Measurements from ENCODE around the gene LIN52. TPM values are rescaled to one million over a fixed set of nuclear protein-coding genes. Genes with fewer than 3 reads are reported as not detected.

LIN52 gene
- total and polyA plus RNA-seq, 8 donors: 10.1 to 16.7 (median 15.4) TPM

GRCh38 chr14:74217672-74218448 is 133.1 kb downstream of the LIN52 start:
- Histone ChIP-seq H3K4me1 (peaks cover 0 to 7% of the 10 kb centered on the region in 2 donors), H3K36me3 (no peaks in the 10 kb centered on the region), H3K4me3 (peak overlapping the region in 1 of 2 donors; percentile 16), H3K9me3 (no peaks in the 10 kb centered on the region), H3K27ac (no peak overlapping the region), H3K27me3 (peaks cover 4 to 49% of the 10 kb centered on the region in 2 donors)
- DNase-seq (peak in 3 of 4 donors; percentile 60 to 94 (median 73)), ATAC-seq (peak; percentile 98)
- intact Hi-C loops (cut with DNase I): no loop called here
- TF ChIP-seq CTCF (IDR thresholded peaks at IDR 0.05): peak; percentile 90 to 95

- intact Hi-C loops (cut with DNase I): no loop called here
- DNase-seq (peak in 1 of 4 donors; percentile 0), ATAC-seq (no peak)
- Histone ChIP-seq H3K27me3 (peaks cover 4 to 49% of the 10 kb centered on the region in 2 donors), H3K36me3 (no peaks in the 10 kb centered on the region), H3K4me3 (no peak overlapping the region), H3K9me3 (no peaks in the 10 kb centered on the region), H3K27ac (no peak overlapping the region), H3K4me1 (peaks cover 0 to 7% of the 10 kb centered on the region in 2 donors)
- no peak for TF ChIP-seq CTCF (IDR thresholded peaks at IDR 0.05)
These were observed 133.7 kb downstream of the LIN52 start for GRCh38 chr14:74218462-74218861.

DNA sequence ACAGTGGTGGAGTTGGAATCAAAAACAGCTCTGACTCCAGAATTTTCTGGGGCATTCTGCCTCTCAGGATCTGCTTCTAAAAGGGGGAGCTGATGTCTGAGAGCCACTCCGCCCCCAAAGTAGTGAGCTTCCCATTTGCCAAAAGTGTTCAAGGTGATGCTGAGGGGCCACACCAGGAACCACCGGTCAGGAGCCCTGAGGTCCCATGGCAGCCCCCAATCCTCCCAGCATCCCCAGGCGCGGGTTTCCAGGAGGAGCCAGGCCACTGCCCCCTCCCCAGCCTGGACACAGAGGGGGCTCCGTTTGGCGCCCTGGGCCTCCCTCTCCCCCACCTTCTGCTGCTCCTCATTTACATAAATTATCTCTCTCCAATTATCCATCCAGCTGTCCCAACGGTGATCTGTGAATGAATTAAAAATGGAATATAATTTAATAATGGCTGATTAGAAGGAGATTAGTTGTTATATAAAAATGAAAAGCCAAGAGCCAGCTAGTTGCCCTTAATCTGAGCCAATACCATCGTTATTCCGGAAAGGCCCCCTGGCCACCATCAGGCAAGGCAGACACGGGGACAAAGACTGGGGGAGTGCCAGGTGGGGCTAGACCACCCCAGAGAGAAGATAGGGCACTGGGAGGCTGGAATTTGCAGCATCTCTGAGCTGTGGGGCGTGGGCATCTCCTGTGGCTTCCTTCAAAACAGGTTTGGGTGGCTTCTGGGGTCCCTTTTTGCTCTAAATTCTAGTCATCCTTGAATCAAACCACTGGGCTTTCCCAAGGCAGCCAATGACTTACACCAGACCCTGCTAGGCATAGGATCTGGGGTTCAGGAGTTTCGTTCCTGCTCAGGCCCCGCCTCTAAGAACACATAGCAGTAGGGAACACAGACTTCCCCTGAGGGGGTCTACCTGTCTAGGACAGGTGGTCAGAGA is 134.8 kb downstream of the LIN52 start:
- Histone ChIP-seq H3K27ac (no peak overlapping the region), H3K9me3 (no peaks in the 10 kb centered on the region), H3K27me3 (peaks cover 4 to 59% of the 10 kb centered on the region in 2 donors), H3K4me1 (peaks cover 0 to 7% of the 10 kb centered on the region in 2 donors), H3K36me3 (no peaks in the 10 kb centered on the region), H3K4me3 (no peak overlapping the region)
- no peak for TF ChIP-seq CTCF (IDR thresholded peaks at IDR 0.05)
- ATAC-seq (no peak), DNase-seq (no peak)
- intact Hi-C loops (cut with DNase I): no loop called here

DNA sequence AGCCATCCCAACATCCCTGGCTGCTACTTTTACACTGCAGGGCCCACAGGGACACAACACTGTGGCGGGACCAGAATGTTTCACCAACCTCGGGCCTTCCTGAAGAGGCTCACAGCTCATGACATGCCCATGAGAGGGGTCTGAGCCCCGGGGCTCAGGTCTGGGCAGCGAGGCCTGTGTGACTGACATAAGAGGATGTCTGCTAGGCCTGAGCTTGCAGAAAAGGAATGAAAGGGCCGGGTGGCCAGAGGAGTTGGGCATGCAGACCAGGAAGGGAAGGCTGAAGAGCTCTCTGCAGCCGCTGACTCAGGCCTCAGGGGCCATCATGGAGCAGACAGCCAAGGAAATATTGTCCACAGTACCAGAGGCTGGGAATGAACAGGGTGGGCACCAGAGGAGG is 136.2 kb downstream of the LIN52 start:
- no peaks in the 10 kb centered on the region for H3K36me3 ChIP-seq
- TF ChIP-seq CTCF (IDR thresholded peaks at IDR 0.05): no peak
- H3K4me3 ChIP-seq: no peak overlapping the region
- no peak for DNase-seq
- intact Hi-C loops (cut with DNase I): no loop called here
- H3K4me1 ChIP-seq: peaks cover 0 to 7% of the 10 kb centered on the region in 2 donors
- no peak overlapping the region for H3K27ac ChIP-seq
- peak; percentile 11 for ATAC-seq
- H3K9me3 ChIP-seq: no peaks in the 10 kb centered on the region
- peaks cover 4 to 60% of the 10 kb centered on the region in 2 donors for H3K27me3 ChIP-seq

DNA sequence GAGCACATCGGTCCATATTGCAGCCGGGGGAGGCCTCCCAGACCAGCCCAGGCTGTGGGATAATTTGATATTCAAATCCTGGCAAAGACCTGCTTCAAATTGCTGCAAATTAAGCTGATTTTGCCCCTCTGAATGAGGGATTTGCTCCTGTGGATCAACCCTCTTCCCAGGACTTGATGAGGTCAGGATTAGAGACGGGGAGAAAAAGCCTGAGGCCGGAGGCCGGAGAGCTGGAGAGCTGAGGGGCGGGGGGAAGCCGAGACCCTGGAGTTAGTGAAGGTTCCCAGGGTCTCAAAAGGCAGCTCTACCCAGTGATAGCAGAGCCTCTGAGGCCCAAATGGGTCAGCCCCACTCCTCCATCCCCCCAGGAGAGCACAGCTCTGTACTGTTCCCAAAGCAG is 137.0 kb downstream of the LIN52 start:
- no peaks in the 10 kb centered on the region for H3K36me3 ChIP-seq
- H3K9me3 ChIP-seq: no peaks in the 10 kb centered on the region
- no peak overlapping the region for H3K27ac ChIP-seq
- peaks cover 0 to 7% of the 10 kb centered on the region in 2 donors for H3K4me1 ChIP-seq
- no peak for TF ChIP-seq CTCF (IDR thresholded peaks at IDR 0.05)
- H3K4me3 ChIP-seq: no peak overlapping the region
- ATAC-seq (no peak), DNase-seq (no peak)
- intact Hi-C loops (cut with DNase I): no loop called here
- peaks cover 4 to 54% of the 10 kb centered on the region in 2 donors for H3K27me3 ChIP-seq
